HG03196 (cell line): ENCODE results near the gene NTNG2.

ENCODE experiments used
- ATAC-seq: cut with Tn5 transposase; IDR thresholded peaks from one replicate; pipeline ENCODE4 v1.9.1; 2021; ENCODE audit not compliant: unreplicated experiment

Gene NTNG2

DNA sequence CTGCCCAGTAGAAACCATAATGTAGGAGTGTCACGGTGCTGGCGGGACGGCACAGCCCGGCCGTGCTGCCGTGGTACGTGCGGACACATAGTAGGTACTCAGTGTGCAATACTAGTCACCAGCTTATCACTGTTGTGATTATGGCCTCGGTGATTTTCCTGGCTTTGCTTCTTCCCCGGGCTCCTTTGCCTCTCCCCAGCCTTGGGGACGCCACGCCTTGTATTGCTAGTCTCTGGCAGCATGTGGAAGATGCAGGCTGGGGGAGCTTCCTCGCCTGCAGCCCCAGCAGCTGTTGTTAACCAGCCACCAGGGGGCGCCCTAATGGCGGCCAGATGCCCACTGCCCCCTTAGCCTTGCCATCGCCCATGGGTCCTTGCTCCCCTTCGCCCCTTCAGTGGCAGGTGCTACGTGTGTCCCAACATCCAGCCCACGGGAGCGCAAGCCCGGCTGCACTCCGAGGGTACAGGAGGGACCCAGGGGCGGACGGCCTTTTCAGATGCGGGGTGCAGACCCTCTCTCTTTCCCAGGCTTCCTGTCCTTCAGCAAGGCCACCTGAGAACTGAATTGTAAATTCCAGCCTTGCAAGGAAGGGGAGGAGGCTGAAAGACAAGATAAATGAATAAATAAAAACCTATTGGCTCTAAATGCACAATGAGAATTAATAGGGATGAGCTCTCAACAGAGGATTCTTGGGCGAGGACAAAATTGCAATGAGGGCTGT lies 8.0 kb downstream of the NTNG2 start:
- ATAC-seq: no peak

DNA sequence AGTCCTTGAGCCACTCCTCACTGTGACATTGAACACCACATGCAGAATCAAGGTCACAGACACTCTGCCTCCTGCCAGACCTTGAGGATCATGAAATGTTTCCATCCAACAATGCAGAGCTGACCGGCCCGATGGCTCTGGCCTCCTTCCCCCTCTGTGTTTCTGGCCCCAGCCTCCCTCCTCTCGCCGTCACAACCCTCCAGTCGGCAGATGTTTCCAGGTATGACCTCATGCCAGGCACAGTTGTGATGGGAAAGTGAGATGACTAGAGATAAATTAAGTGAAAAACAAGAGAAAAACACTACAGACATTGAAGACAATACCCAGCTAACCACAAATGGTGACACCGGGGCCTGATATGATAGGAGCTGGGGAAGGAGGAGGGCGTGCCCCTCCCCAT lies 9.8 kb downstream of the NTNG2 start:
- no peak for ATAC-seq

DNA sequence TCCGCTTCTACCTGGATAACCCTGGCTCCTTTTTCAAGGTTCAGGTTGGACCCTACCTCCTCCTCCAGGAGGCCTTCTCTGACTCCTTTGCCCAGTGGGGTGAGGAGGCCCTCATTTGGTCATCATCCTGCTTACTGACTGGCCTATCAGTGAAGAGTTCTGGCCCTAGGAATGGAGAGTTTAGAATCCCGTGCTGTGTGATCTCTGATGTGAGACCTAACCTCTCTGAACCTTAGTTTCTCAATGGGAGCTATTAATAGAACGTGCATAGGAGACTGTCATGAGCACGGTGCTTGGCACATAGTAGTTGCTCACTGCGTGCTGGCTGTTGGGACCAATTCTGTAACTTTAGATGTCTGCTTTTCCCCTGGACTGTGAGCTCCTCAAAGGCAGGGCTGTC lies 10.3 kb downstream of the NTNG2 start:
- ATAC-seq: no peak

DNA sequence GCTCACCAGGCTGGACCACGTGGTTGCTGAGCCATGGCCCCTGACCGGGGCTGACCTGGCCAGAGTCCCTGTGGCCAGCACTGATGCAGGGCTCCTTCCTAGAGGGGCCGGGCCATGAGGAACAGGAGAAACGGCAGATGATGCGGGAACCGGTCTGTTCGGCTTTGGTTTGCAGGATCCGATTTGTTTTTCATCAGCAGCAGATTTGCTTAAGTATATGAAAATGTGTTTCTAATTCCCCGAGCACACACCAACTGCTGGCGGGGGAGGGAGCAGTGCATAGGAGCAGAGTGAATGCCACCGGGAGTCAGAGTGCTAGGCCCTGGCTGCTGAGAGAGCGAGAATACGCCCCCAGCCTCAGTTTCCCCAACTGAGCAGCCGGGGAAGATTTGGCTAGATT lies 13.6 kb downstream of the NTNG2 start:
- ATAC-seq: no peak

GRCh38 chr9:132176338-132176737 lies 14.5 kb downstream of the NTNG2 start:
- ATAC-seq: no peak

DNA sequence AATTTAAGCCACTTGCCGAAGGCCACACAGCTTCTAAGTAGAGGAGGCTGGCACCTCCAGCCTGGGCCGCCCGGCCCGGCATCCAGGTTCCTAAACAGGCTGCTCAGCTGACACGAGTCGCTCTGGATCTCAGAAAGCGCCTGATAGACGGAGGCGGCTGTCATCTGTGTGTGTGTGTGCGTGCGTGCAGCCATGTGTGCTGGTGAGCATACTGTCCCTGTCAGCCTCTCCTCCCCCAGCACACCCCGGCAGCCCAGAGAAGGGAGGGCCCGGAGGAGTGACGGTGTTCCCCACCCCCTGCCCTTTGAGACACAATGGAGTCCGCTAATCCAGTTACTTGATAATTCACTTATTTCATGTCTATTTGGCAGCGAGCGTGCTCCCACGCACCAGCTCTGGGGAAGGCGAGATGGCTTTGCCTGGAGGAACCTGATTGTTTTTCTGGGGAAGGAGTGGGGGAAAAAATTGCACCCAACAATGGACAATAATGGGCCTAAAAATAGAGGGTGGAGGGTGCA lies 20.0 kb downstream of the NTNG2 start:
- no peak for ATAC-seq

- no peak for ATAC-seq
Measured at GRCh38 chr9:132182314-132183091, 20.6 kb downstream of the NTNG2 start.

GRCh38 chr9:132183134-132183533 lies 21.3 kb downstream of the NTNG2 start:
- ATAC-seq: no peak

DNA sequence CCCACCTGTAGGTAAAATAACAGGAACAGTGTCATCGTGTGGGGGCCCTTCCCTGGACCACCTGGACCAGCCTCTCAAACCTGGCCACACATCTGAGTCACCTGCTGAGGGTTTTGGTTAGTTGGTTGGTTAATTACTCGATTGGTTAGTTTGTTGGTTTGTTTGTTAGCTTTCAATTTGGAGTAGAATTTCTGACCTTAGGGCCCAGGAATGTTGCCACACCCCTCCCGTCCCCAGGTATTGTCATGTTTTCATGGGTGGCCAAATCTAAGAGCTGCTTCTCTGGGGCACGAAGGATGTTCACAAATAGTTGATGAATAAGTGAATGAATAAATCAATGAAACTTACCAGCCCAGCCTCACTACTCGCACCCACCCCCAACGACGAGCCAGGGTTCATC lies 21.9 kb downstream of the NTNG2 start:
- no peak for ATAC-seq

- no peak for ATAC-seq
Measured at GRCh38 chr9:132184124-132184523, 22.3 kb downstream of the NTNG2 start.

GRCh38 chr9:132185073-132186009 lies 23.5 kb downstream of the NTNG2 start:
- no peak for ATAC-seq

- no peak for ATAC-seq
Measured at GRCh38 chr9:132187121-132187620, 25.3 kb downstream of the NTNG2 start.

DNA sequence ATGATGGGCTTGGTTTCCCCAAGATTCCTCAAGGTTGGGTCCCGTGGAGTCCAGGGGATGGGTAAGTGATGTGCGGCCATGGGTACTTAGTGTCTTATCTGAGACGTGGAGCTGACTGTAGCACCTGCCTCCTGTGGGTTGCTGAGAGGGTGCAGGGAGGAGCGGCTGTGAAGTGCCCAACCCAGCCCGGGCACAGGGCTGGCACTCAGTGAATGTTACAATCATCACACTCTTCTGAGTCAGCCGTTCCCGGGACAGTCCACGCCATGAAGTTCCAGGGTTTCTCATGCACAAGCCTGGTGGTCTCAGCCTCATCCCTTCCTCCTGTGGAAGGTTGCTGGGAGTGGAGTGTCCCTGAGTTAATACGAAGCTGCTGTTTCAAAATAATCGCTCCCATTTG lies 29.1 kb downstream of the NTNG2 start:
- ATAC-seq: no peak

DNA sequence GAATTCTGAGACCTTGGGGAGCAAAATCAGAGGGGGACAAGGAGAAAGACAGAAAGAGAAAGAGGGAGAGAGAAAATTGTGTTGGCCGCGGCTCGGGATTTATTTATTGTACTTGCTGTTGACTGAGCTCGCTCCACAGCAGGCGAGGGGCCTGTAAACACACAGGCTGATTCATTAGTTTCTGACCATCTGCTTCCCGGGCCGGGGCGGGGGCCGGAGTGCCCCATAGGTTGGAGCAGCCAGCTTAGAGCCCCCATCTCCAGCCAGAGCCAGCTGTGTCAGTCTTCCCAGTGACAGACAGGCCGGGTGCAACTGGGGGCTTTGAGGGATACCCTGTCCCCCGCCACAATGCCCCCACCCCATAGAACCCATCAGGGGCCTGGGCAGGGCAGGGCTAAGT lies 30.9 kb downstream of the NTNG2 start:
- no peak for ATAC-seq

GRCh38 chr9:132193227-132194124 lies 31.6 kb downstream of the NTNG2 start:
- no peak for ATAC-seq

DNA sequence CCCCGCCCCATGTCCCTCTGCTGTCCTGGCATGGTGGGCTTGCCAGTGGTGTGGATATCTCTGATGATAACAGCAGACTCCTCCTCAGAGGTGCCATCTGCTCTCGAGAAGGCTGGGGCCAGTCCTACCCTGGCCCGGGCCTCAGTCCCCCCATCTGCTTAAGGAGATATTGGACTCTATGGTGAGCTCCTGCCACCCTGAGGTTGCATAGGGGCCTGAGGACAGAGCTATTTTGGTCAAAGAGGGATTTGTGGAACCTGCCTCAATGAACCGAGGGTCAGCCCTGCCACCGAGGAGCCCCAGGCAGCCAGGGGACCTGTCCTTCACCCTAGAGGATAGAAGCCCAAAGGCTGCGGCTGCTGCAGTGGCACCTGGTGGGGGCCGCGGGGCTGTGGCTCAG lies 32.6 kb downstream of the NTNG2 start:
- ATAC-seq: no peak

- ATAC-seq: no peak
Measured at GRCh38 chr9:132197315-132197714, 35.5 kb downstream of the NTNG2 start.

DNA sequence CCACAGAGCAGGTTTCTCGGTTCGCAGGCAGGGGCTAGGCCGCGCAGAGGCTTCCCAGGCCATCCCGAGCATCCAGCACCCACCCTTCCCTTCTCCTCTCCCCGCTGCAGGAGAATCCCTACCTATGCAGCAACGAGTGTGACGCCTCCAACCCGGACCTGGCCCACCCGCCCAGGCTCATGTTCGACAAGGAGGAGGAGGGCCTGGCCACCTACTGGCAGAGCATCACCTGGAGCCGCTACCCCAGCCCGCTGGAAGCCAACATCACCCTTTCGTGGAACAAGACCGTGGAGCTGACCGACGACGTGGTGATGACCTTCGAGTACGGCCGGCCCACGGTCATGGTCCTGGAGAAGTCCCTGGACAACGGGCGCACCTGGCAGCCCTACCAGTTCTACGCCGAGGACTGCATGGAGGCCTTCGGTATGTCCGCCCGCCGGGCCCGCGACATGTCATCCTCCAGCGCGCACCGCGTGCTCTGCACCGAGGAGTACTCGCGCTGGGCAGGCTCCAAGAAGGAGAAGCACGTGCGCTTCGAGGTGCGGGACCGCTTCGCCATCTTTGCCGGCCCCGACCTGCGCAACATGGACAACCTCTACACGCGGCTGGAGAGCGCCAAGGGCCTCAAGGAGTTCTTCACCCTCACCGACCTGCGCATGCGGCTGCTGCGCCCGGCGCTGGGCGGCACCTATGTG lies 36.1 kb downstream of the NTNG2 start:
- no peak for ATAC-seq

- no peak for ATAC-seq
Measured at GRCh38 chr9:132199056-132199455, 37.2 kb downstream of the NTNG2 start.
